ENCODE results near the gene SRR.
A peak's percentile ranks its signal among the peaks of the same experiment; 100 is the strongest.

The SRR gene

DNA sequence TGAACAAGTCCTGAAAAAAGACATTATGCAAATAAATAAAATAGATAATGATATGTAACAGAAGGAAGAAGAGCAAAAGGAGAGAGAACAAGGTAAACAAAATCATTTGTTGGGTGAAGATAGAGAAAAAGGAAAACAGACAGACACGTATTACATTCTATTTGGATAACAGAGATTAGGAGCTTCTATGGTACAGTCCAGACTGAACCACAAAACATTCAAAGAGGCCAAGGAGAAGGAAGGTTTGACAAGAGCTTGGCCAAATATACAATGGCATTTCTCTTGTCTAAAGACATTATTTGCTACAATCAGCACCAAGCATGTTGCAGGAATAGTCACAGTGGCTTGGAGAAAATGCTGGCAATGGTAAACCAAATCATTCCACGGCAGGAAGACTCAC, 29.3 kb upstream of the SRR start:
- H3K27ac Mint-ChIP-seq, result no peak overlapping the region
- ATAC-seq (no peak), DNase-seq (no peak)
- no peaks in the 10 kb centered on the region for H3K9me3 Mint-ChIP-seq
- H3K4me3 Mint-ChIP-seq, result no peak overlapping the region
- peaks cover 49% of the 10 kb centered on the region for H3K36me3 Mint-ChIP-seq (ENCODE audit: low read depth)
- no peaks in the 10 kb centered on the region for H3K27me3 Mint-ChIP-seq
- H3K4me1 Mint-ChIP-seq, result peaks cover 59% of the 10 kb centered on the region

DNA sequence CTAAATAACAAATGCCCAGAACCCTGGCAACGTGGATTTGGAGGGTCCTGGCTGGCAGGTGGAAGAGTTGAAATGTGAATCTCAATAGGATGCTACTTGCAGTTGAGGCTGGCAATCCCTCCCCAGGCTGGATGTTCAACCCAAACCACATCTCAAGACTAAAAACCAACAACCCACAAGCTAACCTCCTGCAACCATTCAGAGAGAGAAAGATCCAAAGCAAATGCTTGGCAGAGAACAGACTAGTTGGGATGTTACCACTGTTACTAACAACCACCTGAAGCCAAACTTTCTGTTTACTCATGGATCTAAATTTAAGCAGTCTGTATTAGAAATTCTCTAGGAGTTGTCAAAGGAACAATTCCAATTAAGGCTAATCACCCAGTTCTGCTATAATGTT, 28.0 kb upstream of the SRR start:
- Mint-ChIP-seq H3K36me3 (ENCODE audit: low read depth) (peaks cover 45% of the 10 kb centered on the region), H3K9me3 (no peaks in the 10 kb centered on the region), H3K4me3 (no peak overlapping the region), H3K27ac (peak overlapping the region; percentile 18), H3K4me1 (peaks cover 49% of the 10 kb centered on the region), H3K27me3 (no peaks in the 10 kb centered on the region)
- no peak for ATAC-seq
- no peak for DNase-seq

DNA sequence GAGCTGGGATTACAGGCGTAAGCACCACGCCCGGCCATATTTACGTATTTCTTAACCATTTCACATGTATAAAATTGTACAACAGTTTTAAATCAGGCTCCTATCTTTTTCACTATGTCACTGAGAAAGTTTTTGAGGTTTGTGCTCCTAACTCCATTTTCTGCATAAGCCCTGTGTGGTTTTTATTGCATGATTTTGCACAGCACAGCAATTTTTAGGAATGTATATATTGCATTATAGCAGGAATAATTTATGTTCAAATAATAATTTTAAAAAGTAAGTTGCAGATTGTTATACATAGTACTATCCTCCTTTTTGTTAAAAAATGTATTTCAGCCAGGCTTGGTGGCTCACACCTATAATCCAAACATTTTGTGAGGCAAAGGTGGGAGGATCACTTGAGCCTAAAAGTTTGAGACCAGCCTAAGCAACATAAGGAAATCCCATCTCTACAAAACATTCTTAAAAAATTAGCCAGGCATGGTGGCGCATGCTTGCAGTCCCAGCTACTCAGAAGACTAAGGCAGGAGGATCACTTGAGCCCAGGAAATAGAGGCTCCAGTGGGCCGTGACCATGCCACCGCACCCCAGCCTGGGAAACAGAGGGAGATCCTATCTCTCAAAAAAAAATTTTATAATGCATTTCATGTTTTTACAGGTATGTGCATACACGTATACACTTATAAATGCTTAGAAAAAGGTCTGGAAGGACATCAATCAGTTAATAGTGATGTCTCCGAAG, 26.1 kb upstream of the SRR start:
- DNase-seq (no peak), ATAC-seq (no peak)
- Mint-ChIP-seq H3K27ac (no peak overlapping the region), H3K9me3 (no peaks in the 10 kb centered on the region), H3K36me3 (ENCODE audit: low read depth) (peaks cover 52% of the 10 kb centered on the region), H3K4me1 (peaks cover 43% of the 10 kb centered on the region), H3K27me3 (no peaks in the 10 kb centered on the region), H3K4me3 (no peak overlapping the region)

DNA sequence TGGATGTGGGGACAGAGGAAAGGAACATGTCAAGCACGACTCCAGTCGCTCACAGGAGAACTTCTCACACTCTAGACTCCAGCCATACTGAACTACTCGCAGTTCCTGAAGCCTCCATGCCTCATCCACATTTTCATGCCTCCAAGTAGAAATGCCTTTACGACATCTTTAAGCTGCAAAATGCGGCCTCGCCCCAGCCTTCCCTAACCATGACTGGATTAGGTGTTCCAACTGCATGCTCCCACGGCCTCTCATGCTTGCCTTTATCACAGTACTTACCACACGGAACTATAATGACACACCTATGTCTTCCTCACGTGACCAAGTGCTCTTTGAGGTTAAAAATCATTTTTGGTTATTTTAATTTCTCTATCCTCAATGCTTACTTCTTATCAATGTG, 24.0 kb upstream of the SRR start:
- H3K4me3 Mint-ChIP-seq, result no peak overlapping the region
- no peaks in the 10 kb centered on the region for H3K27me3 Mint-ChIP-seq
- H3K27ac Mint-ChIP-seq, result no peak overlapping the region
- H3K36me3 Mint-ChIP-seq (ENCODE audit: low read depth), result peaks cover 49% of the 10 kb centered on the region
- H3K4me1 Mint-ChIP-seq, result peaks cover 35% of the 10 kb centered on the region
- no peak for ATAC-seq
- H3K9me3 Mint-ChIP-seq, result no peaks in the 10 kb centered on the region
- no peak for DNase-seq

DNA sequence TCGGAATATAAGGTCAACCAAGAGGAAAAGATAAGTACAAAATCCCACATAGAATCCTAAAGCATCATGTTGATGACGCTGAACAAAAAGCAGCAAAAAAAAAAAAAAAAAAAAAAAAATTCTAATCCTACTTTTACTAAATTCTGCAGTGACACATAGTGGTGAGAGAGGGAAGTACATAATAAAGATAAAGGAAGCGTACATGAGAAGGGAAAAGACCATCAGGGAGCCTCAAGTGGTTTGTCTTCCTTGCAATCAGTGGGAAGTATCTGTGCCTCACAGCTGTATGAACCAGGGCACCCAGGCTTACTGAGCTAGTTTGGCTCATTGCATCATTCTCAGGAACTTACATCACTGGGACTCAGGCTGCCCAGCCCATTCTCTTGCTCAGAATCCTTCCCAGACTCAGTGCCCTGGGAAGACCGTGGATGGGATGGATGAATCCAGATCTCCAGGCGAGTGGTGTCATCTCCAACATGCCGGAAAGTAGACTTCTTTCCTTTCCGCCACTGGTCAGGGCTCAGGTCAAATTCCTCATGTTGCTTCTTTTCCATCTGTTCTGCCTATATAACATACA, 21.4 kb upstream of the SRR start:
- H3K27me3 Mint-ChIP-seq, result no peaks in the 10 kb centered on the region
- peaks cover 44% of the 10 kb centered on the region for H3K36me3 Mint-ChIP-seq (ENCODE audit: low read depth)
- H3K4me1 Mint-ChIP-seq, result peaks cover 22% of the 10 kb centered on the region
- H3K4me3 Mint-ChIP-seq, result no peak overlapping the region
- peak; percentile 63 for ATAC-seq
- H3K27ac Mint-ChIP-seq, result no peak overlapping the region
- DNase-seq, result no peak
- no peaks in the 10 kb centered on the region for H3K9me3 Mint-ChIP-seq

DNA sequence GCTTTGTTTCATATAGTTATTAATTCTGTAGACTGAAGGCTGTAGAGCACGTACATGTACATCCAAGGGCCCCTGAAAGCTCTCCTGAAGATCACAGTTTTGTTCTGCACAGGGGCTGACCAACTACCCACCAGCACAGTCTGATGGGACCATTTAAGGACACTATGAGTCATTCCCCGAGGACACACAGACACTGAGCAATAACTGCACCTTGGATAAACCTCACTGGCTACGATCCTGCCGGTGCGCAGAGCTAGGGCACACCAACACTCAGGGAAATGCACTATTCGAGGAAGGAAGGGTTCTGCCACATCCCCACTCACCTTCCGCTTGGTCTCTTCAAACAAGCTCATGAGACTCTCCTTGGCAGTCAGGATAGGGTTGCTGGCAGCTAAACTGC, 20.4 kb upstream of the SRR start:
- Mint-ChIP-seq H3K9me3 (no peaks in the 10 kb centered on the region), H3K36me3 (ENCODE audit: low read depth) (peaks cover 45% of the 10 kb centered on the region), H3K4me3 (no peak overlapping the region), H3K4me1 (peaks cover 22% of the 10 kb centered on the region), H3K27ac (no peak overlapping the region), H3K27me3 (no peaks in the 10 kb centered on the region)
- DNase-seq (no peak), ATAC-seq (no peak)

DNA sequence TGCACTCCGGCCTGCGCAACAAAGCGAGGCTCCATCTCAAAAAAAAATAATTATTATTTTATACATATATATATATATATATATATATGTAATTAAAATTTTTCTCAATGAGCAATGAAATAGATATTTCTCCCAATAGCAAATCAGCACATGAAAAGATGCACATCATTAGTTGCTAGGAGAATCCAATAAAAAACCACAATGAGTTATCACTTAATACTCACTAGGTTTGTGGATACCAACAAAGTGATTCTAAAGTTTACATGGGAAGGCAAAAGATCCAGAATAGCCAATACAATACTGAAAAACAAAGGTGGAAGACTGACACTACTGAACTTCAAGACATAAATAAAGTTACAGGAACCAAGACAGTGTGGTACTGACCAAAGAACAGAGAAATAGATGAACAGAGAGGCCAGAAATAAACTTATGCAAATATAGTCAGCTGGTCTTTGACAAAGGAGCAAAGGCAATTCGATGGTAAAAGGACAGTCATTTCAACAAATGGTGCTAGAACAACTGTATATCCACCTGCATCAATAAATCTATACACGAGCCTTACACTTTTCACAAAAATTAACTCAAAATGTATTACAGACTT, 13.8 kb upstream of the SRR start:
- H3K27ac Mint-ChIP-seq, result no peak overlapping the region
- H3K27me3 Mint-ChIP-seq, result no peaks in the 10 kb centered on the region
- ATAC-seq (no peak), DNase-seq (no peak)
- H3K36me3 Mint-ChIP-seq (ENCODE audit: low read depth), result peaks cover 37% of the 10 kb centered on the region
- no peak overlapping the region for H3K4me3 Mint-ChIP-seq
- H3K9me3 Mint-ChIP-seq, result no peaks in the 10 kb centered on the region
- H3K4me1 Mint-ChIP-seq, result peaks cover 4% of the 10 kb centered on the region

DNA sequence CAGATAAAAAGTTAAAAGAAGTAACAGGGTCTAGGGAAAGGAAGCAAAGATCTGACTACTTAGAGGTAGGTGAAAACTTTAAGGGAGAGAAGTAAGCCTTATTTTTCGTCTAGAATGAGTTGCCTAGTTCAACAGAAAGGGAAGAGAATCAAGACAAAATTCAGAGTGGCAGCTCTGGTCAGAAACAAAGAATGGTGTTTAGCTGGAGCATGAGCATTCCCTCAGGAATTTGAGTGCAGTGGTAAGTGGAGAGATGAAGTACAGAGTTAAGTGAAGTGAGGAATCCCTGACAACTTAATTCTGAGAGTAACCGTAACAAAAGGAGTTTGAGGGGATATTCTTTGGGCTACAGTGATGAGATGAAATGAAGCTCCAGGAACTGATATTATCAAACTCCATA, 11.7 kb upstream of the SRR start:
- H3K36me3 Mint-ChIP-seq (ENCODE audit: low read depth), result peaks cover 50% of the 10 kb centered on the region
- no peaks in the 10 kb centered on the region for H3K27me3 Mint-ChIP-seq
- DNase-seq (no peak), ATAC-seq (no peak)
- H3K9me3 Mint-ChIP-seq, result no peaks in the 10 kb centered on the region
- H3K4me3 Mint-ChIP-seq, result no peak overlapping the region
- H3K27ac Mint-ChIP-seq, result peak overlapping the region; percentile 1
- peaks cover 14% of the 10 kb centered on the region for H3K4me1 Mint-ChIP-seq

DNA sequence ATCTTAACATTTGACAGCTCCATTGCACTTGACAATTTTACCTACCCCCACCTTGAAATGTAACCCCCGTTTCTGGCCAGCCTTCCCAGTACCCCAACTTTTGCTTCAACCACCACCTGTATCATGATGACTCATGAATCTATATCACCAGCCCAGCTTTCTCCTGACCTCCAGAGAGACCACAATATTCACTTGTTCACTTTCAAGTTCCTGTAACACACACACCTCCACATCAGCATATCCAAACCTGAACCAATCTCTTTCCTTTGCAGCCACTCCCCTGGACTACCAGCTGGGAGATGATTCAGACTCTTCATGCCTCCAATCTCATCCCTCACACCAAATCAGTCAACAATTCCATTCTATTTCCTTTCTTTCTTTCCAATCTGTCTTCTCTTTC, 8.2 kb upstream of the SRR start:
- peak; percentile 95 for ATAC-seq
- Mint-ChIP-seq H3K4me1 (peaks cover 22% of the 10 kb centered on the region), H3K27ac (peak overlapping the region; percentile 40), H3K4me3 (no peak overlapping the region), H3K9me3 (no peaks in the 10 kb centered on the region), H3K36me3 (ENCODE audit: low read depth) (peaks cover 54% of the 10 kb centered on the region), H3K27me3 (no peaks in the 10 kb centered on the region)
- no peak for DNase-seq

DNA sequence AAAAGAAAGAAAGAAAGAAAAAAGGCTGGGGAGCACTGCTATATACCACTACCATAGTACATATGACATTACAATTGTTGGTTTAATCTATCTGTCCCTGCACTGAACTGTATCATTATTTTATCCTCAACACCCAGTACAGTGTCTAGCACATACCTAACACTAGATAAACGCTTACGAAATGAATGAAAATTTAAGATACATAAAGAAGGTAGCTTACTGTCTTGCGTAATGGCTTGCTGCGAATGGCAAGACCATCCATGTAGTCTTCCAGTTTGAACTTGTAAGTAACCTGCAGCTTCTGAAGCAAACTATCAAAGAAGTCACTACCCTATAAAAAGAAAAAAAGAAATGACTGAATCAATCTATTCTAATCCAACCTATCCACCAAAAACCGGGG, 6.7 kb upstream of the SRR start:
- no peak for DNase-seq

DNA sequence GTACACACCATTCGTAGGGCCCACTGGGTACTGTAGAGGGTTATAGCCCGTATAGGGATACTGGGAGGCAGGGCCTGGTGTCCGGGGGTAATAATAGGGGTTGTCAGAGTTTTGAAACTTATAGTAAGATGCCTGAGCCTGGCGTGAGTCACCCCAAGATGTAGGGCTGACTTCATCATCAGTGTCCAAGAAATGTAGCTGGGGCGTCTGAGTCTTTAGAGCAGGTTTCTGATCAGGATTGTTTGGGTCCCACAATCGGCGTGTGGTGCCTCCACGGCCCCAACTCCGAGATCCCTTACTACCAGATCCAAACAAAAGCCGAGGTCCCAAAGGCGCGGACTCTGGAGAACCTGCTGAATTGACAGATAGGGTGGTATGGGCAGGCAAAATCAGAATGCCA, 4.6 kb upstream of the SRR start:
- H3K9me3 Mint-ChIP-seq, result no peaks in the 10 kb centered on the region
- H3K27ac Mint-ChIP-seq, result no peak overlapping the region
- no peaks in the 10 kb centered on the region for H3K27me3 Mint-ChIP-seq
- peaks cover 40% of the 10 kb centered on the region for H3K36me3 Mint-ChIP-seq (ENCODE audit: low read depth)
- peaks cover 44% of the 10 kb centered on the region for H3K4me1 Mint-ChIP-seq
- ATAC-seq (no peak), DNase-seq (no peak)
- no peak overlapping the region for H3K4me3 Mint-ChIP-seq

More for the DNA sequence above, 6.7 kb upstream of the SRR start:
- Mint-ChIP-seq H3K27me3 (no peaks in the 10 kb centered on the region), H3K9me3 (no peaks in the 10 kb centered on the region), H3K4me3 (no peak overlapping the region), H3K4me1 (peaks cover 35% of the 10 kb centered on the region), H3K36me3 (ENCODE audit: low read depth) (peaks cover 47% of the 10 kb centered on the region), H3K27ac (no peak overlapping the region)
- no peak for ATAC-seq

DNA sequence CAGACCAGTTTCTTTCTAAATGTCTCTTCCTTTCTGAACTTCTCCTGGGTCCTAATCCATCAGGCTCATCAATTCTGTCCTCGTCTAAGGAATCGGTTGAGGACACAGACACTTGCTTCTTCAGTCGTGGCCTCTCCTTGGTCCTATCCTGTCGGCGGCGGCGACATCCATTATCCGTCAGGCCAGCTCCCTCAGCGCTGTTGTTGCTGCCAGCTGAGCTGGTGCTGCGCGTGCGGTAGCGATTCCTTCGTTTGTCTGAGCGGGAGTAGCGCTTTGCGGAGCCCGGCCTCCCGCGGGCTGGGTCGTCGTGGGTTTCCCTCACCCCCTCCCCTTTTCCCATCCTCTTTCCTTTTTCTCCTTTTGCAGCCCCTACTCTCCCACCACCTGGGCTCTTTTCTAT, 4.0 kb upstream of the SRR start:
- H3K27me3 Mint-ChIP-seq, result no peaks in the 10 kb centered on the region
- H3K36me3 Mint-ChIP-seq (ENCODE audit: low read depth), result peaks cover 37% of the 10 kb centered on the region
- H3K9me3 Mint-ChIP-seq, result no peaks in the 10 kb centered on the region
- H3K4me1 Mint-ChIP-seq, result peaks cover 46% of the 10 kb centered on the region
- ATAC-seq (no peak), DNase-seq (no peak)
- H3K4me3 Mint-ChIP-seq, result no peak overlapping the region
- H3K27ac Mint-ChIP-seq, result no peak overlapping the region

DNA sequence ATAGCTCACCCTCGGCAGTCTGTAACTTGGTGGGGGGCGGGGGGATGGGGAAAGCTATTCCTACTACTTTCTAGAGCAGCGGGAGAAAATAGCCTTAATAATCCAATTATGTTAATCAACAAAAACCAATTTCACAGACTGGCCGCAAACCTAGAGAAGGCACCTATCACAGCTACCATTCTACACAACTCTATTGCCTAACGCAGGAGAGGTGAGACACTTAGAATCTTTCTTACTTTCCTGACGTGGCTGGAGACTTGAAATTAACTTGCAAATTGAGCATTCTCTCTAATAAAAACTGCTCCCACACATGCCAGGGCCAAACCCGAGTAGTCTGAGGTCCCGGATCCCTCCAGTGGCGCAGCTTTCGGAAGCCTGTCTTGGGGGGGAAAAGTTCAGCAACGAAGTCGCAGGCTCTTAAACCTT, 959 bp upstream of the SRR start:
- Mint-ChIP-seq H3K27me3 (peaks cover 1% of the 10 kb centered on the region), H3K9me3 (no peaks in the 10 kb centered on the region), H3K4me1 (peaks cover 41% of the 10 kb centered on the region), H3K27ac (peak overlapping the region; percentile 73), H3K36me3 (ENCODE audit: low read depth) (peaks cover 21% of the 10 kb centered on the region), H3K4me3 (peak overlapping the region; percentile 88)
- ATAC-seq (no peak), DNase-seq (no peak)

DNA sequence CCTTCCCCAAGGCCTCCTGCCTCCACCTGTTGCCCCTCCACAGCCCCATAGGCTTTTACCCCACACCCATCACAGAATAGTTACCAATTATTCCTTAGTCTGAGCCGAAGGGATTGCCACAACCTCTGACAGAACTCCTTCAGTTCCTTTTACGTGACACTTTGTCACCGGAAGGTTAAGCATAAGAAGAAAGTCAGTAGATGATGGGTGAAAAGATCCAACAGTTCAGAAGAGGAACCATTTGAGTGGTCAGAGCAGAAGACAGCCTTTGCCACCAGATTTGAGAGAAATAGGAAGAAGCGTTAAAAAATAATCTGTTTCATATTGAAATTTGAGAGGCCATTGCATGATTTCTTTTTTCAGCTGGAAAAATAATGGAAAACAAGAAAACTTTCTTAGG, 1.2 kb downstream of the SRR start:
- ATAC-seq, result no peak

More for the DNA sequence above, 1.2 kb downstream of the SRR start:
- Mint-ChIP-seq H3K36me3 (ENCODE audit: low read depth) (peaks cover 16% of the 10 kb centered on the region), H3K4me3 (peak overlapping the region; percentile 88), H3K27me3 (peaks cover 1% of the 10 kb centered on the region), H3K27ac (peak overlapping the region; percentile 76), H3K4me1 (peaks cover 40% of the 10 kb centered on the region), H3K9me3 (no peaks in the 10 kb centered on the region)
- no peak for DNase-seq
